Fibroblast of lung (primary cell): ENCODE measurements around the gene PCDH15.

Experiments used
- EZH2 ChIP-seq: IDR thresholded peaks from 2 replicates; pipeline ENCODE4 v1.5.1; 2012; ENCODE audit warnings: low read length, control low read depth, mild to moderate bottlenecking; ENCODE audit errors: missing control alignments
- TF ChIP-seq, protein P1 (sequence below), 2 donors: IDR thresholded peaks in 1 of 2; conservative IDR thresholded peaks in 1 of 2; 1 replicate in 1 of 2; 2 replicates in 1 of 2; pipeline ENCODE4 v1.5.1; 2011 to 2012; ENCODE audit warnings: low read length in 2 of 2, control low read depth in 1 of 2, inconsistent platforms in 1 of 2, low read depth in 1 of 2, mild to moderate bottlenecking in 1 of 2

DNA sequence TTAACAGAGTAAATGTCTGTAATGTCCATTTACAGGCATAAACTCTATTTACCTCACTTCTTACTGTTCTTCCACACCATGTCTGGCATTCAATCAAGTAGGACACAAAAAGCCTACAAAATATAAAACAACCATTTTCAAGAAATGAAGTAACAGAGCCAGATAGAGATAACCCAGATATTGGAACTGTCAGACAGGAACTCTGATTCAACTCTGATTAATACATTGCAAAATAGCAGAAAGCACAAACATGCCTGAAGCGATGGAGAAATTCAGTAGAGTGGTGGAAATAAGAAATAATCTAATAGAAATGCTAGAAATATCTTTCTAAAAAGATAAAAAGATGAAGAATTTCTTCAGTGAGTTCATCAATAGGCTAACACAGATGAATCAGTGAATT is 964.4 kb downstream of the PCDH15 start:
- TF ChIP-seq EZH2 = no peak
- TF ChIP-seq, protein P1, sequence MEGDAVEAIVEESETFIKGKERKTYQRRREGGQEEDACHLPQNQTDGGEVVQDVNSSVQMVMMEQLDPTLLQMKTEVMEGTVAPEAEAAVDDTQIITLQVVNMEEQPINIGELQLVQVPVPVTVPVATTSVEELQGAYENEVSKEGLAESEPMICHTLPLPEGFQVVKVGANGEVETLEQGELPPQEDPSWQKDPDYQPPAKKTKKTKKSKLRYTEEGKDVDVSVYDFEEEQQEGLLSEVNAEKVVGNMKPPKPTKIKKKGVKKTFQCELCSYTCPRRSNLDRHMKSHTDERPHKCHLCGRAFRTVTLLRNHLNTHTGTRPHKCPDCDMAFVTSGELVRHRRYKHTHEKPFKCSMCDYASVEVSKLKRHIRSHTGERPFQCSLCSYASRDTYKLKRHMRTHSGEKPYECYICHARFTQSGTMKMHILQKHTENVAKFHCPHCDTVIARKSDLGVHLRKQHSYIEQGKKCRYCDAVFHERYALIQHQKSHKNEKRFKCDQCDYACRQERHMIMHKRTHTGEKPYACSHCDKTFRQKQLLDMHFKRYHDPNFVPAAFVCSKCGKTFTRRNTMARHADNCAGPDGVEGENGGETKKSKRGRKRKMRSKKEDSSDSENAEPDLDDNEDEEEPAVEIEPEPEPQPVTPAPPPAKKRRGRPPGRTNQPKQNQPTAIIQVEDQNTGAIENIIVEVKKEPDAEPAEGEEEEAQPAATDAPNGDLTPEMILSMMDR (conservative IDR thresholded peaks at IDR 0.05 in 1 of 2, IDR thresholded peaks at IDR 0.05 in 1 of 2; ENCODE audit: low read depth in 1 of 2, low read length in 2 of 2) = no peak
